Astrocyte (in vitro differentiated cells and primary cell): Measurements from ENCODE around the gene EMP2. TPM values are rescaled to one million over a fixed set of nuclear protein-coding genes. Genes with fewer than 3 reads are reported as not detected.
"Not testable (repeated sequence)": the region's sequence is repeated elsewhere in the genome, so short reads cannot be mapped to it uniquely, and the experiment has no call there.

Experiments used
- DNase-seq: peaks from one replicate; pipeline ENCODE4 v3.0.0-alpha.2; 2010; ENCODE audit warnings: low read depth
- FAIRE-seq: peaks from 2 replicates; lab custom pipeline; 2011; peaks lifted over from hg19 to GRCh38; lab: Jason Lieb, UNC
- H2AFZ ChIP-seq: 2 replicates; pipeline ENCODE4 v1.6.0; 2012; ENCODE audit warnings: low read depth, low read length, inconsistent platforms
- H3K27ac ChIP-seq: 2 replicates; pipeline ENCODE4 v1.5.1; 2011; ENCODE audit warnings: low read depth, low read length, inconsistent platforms
- H3K27me3 ChIP-seq: 2 replicates; pipeline ENCODE4 v1.6.0; 2011; ENCODE audit warnings: low read length, inconsistent platforms; ENCODE audit not compliant: insufficient read depth
- H3K36me3 ChIP-seq: 2 replicates; pipeline ENCODE4 v1.5.1; 2011; ENCODE audit warnings: low read length, inconsistent platforms; ENCODE audit not compliant: insufficient read depth
- H3K4me1 ChIP-seq: 2 replicates; pipeline ENCODE4 v1.5.1; 2011; ENCODE audit warnings: low read length, inconsistent platforms; ENCODE audit not compliant: insufficient read depth
- H3K4me2 ChIP-seq: 2 replicates; pipeline ENCODE4 v1.6.0; 2012; ENCODE audit warnings: low read length, inconsistent platforms
- H3K4me3 ChIP-seq: 2 replicates; pipeline ENCODE4 v1.5.1; 2011; ENCODE audit warnings: low read depth, mild to moderate bottlenecking, low read length, inconsistent platforms; ENCODE audit not compliant: insufficient read depth
- H3K79me2 ChIP-seq: 2 replicates; pipeline ENCODE4 v1.6.0; 2012; ENCODE audit warnings: mild to moderate bottlenecking, low read length, inconsistent platforms; ENCODE audit not compliant: insufficient read depth
- H3K9ac ChIP-seq: 2 replicates; pipeline ENCODE4 v1.6.0; 2012; ENCODE audit warnings: mild to moderate bottlenecking, low read length, inconsistent platforms
- H3K9me3 ChIP-seq: 2 replicates; pipeline ENCODE4 v1.5.1; 2012; ENCODE audit warnings: low read depth, mild to moderate bottlenecking, low read length, inconsistent platforms; ENCODE audit not compliant: insufficient read depth
- H4K20me1 ChIP-seq: 2 replicates; pipeline ENCODE4 v1.6.0; 2012; ENCODE audit warnings: low read length, inconsistent platforms; ENCODE audit not compliant: insufficient read depth
- H3K27ac Mint-ChIP-seq: one replicate; pipeline ENCODE4 v1.8.0; 2021; ENCODE audit warnings: mild to moderate bottlenecking, mixed read lengths; ENCODE audit not compliant: unreplicated experiment
- H3K27me3 Mint-ChIP-seq: one replicate; pipeline ENCODE4 v1.8.0; 2021; ENCODE audit warnings: low read depth, mixed read lengths; ENCODE audit not compliant: unreplicated experiment
- H3K36me3 Mint-ChIP-seq: one replicate; pipeline ENCODE4 v1.8.0; 2021; ENCODE audit warnings: low read depth, mixed read lengths; ENCODE audit not compliant: unreplicated experiment
- H3K4me1 Mint-ChIP-seq: one replicate; pipeline ENCODE4 v1.8.0; 2021; ENCODE audit warnings: low read depth, mixed read lengths; ENCODE audit not compliant: unreplicated experiment
- H3K4me3 Mint-ChIP-seq: one replicate; pipeline ENCODE4 v1.8.0; 2021; ENCODE audit warnings: mild to moderate bottlenecking, moderate library complexity, mixed read lengths; ENCODE audit not compliant: unreplicated experiment
- H3K9me3 Mint-ChIP-seq: one replicate; pipeline ENCODE4 v1.8.0; 2021; ENCODE audit warnings: mild to moderate bottlenecking, mixed read lengths; ENCODE audit not compliant: unreplicated experiment
- EZH2 ChIP-seq: IDR thresholded peaks from 2 replicates; pipeline ENCODE4 v1.6.1; 2012; ENCODE audit warnings: mild to moderate bottlenecking, low read length, inconsistent platforms; ENCODE audit not compliant: insufficient read depth
- total RNA-seq: library from RNA; stranded (reverse); gene quantifications from 2 replicates; pipeline ENCODE4 v1.2.1, GENCODE V29; 2021
- TF ChIP-seq, protein P1 (sequence below): IDR thresholded peaks from 2 replicates; pipeline ENCODE4 v1.5.1; 2011; ENCODE audit warnings: low read depth, mild to moderate bottlenecking, inconsistent platforms, low read length, moderate library complexity; ENCODE audit not compliant: insufficient read depth

EMP2 gene
- total RNA-seq, 1 donor from 2014 or later, result 1.7 TPM

DNA sequence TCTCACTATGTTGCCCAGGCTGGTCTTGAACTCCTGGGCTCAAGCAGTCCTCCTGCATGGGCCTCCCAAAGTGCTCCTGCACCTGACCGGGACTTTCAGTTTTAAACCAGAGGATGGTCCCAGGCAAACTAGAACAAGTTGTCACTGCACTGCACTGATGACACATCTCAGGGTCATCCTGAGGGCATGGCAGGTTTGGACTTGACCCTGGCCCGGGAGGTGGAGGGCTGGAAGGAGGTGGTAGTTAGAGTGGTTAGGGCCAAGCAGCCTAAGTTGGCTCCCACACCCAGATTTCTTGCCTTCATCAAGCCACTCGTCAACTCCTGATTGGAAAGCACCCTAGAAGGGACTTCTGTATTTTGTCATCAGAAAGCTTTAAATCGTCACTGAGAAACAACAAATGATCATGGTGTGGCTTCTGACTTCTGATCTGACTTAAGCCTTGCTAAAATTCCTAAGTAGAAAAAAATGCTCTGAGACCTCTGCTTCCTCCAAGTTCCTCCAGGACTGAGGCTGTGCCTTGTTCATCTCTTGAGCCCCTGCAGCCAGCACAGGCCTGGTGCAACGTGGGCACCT, 43.5 kb downstream of the EMP2 start:
- Histone ChIP-seq H3K79me2 (no peaks in the 10 kb centered on the region), H3K4me2 (no peak overlapping the region), H3K4me3 (no peak overlapping the region), H3K9me3 (no peaks in the 10 kb centered on the region), H3K4me1 (peaks cover 3% of the 10 kb centered on the region), H3K9ac (no peak overlapping the region), H2AFZ (no peak overlapping the region), H4K20me1 (no peaks in the 10 kb centered on the region), H3K36me3 (peaks cover 2% of the 10 kb centered on the region), H3K27ac (no peak overlapping the region), H3K27me3 (no peaks in the 10 kb centered on the region)
- DNase-seq (no peak), FAIRE-seq (no peak)
- Mint-ChIP-seq H3K9me3 (no peaks in the 10 kb centered on the region), H3K27me3 (peaks cover 2% of the 10 kb centered on the region), H3K36me3 (peaks cover 8% of the 10 kb centered on the region), H3K4me3 (no peak overlapping the region), H3K4me1 (no peaks in the 10 kb centered on the region), H3K27ac (no peak overlapping the region)
- no peak for TF ChIP-seq EZH2
- TF ChIP-seq, protein P1, sequence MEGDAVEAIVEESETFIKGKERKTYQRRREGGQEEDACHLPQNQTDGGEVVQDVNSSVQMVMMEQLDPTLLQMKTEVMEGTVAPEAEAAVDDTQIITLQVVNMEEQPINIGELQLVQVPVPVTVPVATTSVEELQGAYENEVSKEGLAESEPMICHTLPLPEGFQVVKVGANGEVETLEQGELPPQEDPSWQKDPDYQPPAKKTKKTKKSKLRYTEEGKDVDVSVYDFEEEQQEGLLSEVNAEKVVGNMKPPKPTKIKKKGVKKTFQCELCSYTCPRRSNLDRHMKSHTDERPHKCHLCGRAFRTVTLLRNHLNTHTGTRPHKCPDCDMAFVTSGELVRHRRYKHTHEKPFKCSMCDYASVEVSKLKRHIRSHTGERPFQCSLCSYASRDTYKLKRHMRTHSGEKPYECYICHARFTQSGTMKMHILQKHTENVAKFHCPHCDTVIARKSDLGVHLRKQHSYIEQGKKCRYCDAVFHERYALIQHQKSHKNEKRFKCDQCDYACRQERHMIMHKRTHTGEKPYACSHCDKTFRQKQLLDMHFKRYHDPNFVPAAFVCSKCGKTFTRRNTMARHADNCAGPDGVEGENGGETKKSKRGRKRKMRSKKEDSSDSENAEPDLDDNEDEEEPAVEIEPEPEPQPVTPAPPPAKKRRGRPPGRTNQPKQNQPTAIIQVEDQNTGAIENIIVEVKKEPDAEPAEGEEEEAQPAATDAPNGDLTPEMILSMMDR, result no peak

DNA sequence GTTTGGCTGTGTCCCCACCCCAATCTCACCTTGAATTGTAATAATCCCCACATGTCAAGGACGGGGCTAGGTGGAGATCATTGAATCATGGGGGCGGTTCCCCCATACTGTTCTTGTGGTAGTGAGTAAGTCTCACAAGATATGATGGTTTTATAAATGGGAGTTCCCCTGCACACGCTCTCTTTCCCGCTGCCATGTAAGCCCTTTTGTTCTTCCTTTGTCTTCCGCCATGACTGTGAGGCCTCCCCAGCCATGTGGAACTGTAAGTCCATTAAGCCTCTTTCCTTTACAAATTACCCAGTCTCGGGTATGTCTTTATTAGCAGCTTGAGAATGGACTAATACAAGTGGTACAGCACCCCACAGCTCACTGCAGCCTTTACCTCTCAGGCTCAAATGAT, 44.1 kb downstream of the EMP2 start:
- H3K4me3 Mint-ChIP-seq, H3K4me1 ChIP-seq, H3K36me3 Mint-ChIP-seq, DNase-seq, H3K27ac Mint-ChIP-seq, H3K4me1 Mint-ChIP-seq, H3K36me3 ChIP-seq, H3K9me3 ChIP-seq, H3K27me3 ChIP-seq, H3K4me2 ChIP-seq, H3K27me3 Mint-ChIP-seq, H2AFZ ChIP-seq, FAIRE-seq, H3K79me2 ChIP-seq, H4K20me1 ChIP-seq, H3K9ac ChIP-seq, H3K4me3 ChIP-seq, H3K27ac ChIP-seq, H3K9me3 Mint-ChIP-seq: not testable (repeated sequence)

DNA sequence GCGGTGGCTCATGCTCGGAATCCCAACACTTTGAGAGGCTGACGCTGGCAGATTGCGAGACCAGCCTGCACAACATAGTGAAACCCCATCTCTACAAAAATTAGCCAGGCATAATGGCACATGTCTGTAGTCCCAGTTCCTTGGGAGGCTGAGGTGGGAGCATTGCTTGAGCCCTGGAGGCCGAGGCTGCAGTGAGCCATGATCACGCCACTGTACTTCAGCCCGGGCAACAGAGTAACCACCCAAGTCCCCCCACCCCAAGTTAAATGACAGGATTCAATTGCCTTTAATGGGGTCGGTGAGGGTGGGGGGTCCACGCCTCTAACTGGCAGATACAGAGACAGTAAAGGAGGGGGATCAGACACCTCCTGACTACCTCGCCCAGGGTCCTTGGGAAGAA, 44.9 kb downstream of the EMP2 start:
- Histone ChIP-seq H3K9me3 (no peaks in the 10 kb centered on the region), H3K27me3 (no peaks in the 10 kb centered on the region), H3K9ac (no peak overlapping the region), H3K4me1 (peaks cover 3% of the 10 kb centered on the region), H3K4me3 (no peak overlapping the region), H3K27ac (no peak overlapping the region), H4K20me1 (no peaks in the 10 kb centered on the region), H3K79me2 (no peaks in the 10 kb centered on the region), H3K4me2 (no peak overlapping the region), H2AFZ (no peak overlapping the region), H3K36me3 (peaks cover 2% of the 10 kb centered on the region)
- no peak for FAIRE-seq
- peaks cover 8% of the 10 kb centered on the region for H3K36me3 Mint-ChIP-seq
- H3K27ac Mint-ChIP-seq, result no peak overlapping the region
- no peak overlapping the region for H3K4me3 Mint-ChIP-seq
- TF ChIP-seq, protein P1, result no peak
- no peak for TF ChIP-seq EZH2
- DNase-seq, result no peak
- H3K27me3 Mint-ChIP-seq, result peaks cover 2% of the 10 kb centered on the region
- no peaks in the 10 kb centered on the region for H3K9me3 Mint-ChIP-seq
- H3K4me1 Mint-ChIP-seq, result no peaks in the 10 kb centered on the region
